ENCODE results near the gene FRMD3.

FRMD3 gene

DNA sequence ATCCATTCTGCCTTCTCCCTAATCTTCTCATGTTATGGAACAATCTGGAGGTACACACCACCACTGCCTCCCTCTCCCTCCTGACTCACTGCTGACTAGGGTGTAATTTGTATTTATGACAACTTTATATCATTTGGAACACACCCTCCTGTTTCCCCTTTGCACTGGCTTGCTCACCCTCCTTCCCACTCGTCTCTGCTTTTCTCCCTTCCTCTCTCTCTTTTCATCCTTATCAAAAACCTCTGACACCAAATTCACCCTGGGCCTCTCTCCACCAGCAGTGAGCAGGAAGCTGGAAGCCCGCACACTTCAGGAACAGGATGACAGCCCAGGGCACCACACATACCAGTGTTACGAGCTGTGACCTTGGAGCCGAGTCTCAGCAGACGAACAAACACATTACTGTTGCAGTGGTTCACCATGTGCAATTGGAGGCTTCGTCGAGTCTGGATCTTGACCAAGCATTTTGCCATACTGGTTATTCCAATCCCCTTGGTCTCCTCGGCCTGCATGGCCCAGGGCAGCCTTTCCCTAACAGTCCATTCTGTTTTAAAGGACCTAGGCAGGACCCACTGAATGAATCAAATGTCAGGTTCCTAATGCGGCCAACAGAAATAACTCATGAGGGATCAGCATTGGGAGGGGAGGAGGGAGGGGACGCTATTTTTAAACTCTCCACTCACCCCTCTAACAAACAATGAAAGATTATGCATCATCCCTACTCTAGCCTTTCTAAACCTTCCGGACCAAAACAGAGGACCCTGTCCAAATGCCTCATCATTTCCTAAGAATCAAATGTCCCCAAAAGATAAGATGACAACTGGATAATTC lies 271.3 kb downstream of the FRMD3 start:
- no peaks in the 10 kb centered on the region for H3K36me3 ChIP-seq (ENCODE audit: control insufficient read depth, insufficient read depth, low read length)
- DNase-seq, result no peak
- H3K27ac ChIP-seq (ENCODE audit: insufficient read depth, low read length, poor library complexity, severe bottlenecking), result no peak overlapping the region
- no peaks in the 10 kb centered on the region for H3K9me3 ChIP-seq (ENCODE audit: control insufficient read depth, low read length)
- no peaks in the 10 kb centered on the region for H3K4me1 ChIP-seq (ENCODE audit: control insufficient read depth, insufficient read depth, low read length, poor library complexity, severe bottlenecking)
- no peaks in the 10 kb centered on the region for H3K27me3 ChIP-seq (replicated peaks; ENCODE audit: control insufficient read depth, insufficient read depth, low read length, poor library complexity, severe bottlenecking)
- no peak overlapping the region for H3K4me3 ChIP-seq (ENCODE audit: insufficient read depth, low read depth, low read length, poor library complexity, severe bottlenecking)

DNA sequence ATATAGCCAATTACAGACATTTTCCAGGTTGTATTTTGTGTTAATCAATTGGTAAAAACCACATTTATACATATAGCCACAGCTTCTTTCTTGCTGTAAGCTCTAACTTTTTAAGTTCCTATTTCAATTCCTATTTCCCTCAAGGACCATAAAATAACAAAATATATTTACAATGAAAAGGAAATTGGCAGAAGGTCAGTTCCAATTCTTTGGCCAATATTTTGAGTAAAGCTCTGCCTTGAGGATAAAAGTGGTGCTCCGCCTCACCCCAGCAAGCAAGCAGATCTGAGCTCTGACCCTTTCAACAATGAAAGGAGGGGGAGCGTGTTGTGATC lies 271.9 kb downstream of the FRMD3 start:
- no peaks in the 10 kb centered on the region for H3K27me3 ChIP-seq (replicated peaks; ENCODE audit: control insufficient read depth, insufficient read depth, low read length, poor library complexity, severe bottlenecking)
- H3K36me3 ChIP-seq (ENCODE audit: control insufficient read depth, insufficient read depth, low read length), result no peaks in the 10 kb centered on the region
- H3K27ac ChIP-seq (ENCODE audit: insufficient read depth, low read length, poor library complexity, severe bottlenecking), result no peak overlapping the region
- no peak for DNase-seq
- no peaks in the 10 kb centered on the region for H3K9me3 ChIP-seq (ENCODE audit: control insufficient read depth, low read length)
- no peak overlapping the region for H3K4me3 ChIP-seq (ENCODE audit: insufficient read depth, low read depth, low read length, poor library complexity, severe bottlenecking)
- no peaks in the 10 kb centered on the region for H3K4me1 ChIP-seq (ENCODE audit: control insufficient read depth, insufficient read depth, low read length, poor library complexity, severe bottlenecking)

DNA sequence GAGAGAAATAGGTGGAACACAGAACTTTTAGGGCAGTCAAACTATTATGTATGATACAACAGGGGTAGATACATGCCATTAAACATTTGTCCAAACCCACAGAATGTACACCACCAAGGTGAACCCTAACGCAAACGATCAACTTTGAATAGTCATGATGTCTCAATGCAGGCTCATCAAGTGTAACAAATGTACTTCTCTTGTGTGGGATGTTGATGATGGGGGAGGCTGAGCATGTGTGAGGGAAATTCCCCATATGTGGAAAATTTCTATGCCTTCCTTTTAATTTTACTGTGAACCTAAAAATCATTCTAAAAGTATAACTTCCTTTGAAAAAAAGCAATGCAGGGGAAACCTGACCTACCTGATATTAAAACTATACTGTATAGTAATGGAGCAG lies 273.9 kb downstream of the FRMD3 start:
- no peaks in the 10 kb centered on the region for H3K9me3 ChIP-seq (ENCODE audit: control insufficient read depth, low read length)
- H3K27me3 ChIP-seq (replicated peaks; ENCODE audit: control insufficient read depth, insufficient read depth, low read length, poor library complexity, severe bottlenecking), result no peaks in the 10 kb centered on the region
- H3K36me3 ChIP-seq (ENCODE audit: control insufficient read depth, insufficient read depth, low read length), result no peaks in the 10 kb centered on the region
- no peak for DNase-seq
- H3K4me1 ChIP-seq (ENCODE audit: control insufficient read depth, insufficient read depth, low read length, poor library complexity, severe bottlenecking), result no peaks in the 10 kb centered on the region
- no peak overlapping the region for H3K4me3 ChIP-seq (ENCODE audit: insufficient read depth, low read depth, low read length, poor library complexity, severe bottlenecking)
- H3K27ac ChIP-seq (ENCODE audit: insufficient read depth, low read length, poor library complexity, severe bottlenecking), result no peak overlapping the region

- no peaks in the 10 kb centered on the region for H3K36me3 ChIP-seq (ENCODE audit: control insufficient read depth, insufficient read depth, low read length)
These were observed 278.6 kb downstream of the FRMD3 start for GRCh38 chr9:83259558-83259957.

GRCh38 chr9:83257937-83258891 lies 280.0 kb downstream of the FRMD3 start:
- H3K27me3 ChIP-seq (replicated peaks; ENCODE audit: control insufficient read depth, insufficient read depth, low read length, poor library complexity, severe bottlenecking), result no peaks in the 10 kb centered on the region
- no peaks in the 10 kb centered on the region for H3K36me3 ChIP-seq (ENCODE audit: control insufficient read depth, insufficient read depth, low read length)
- DNase-seq, result no peak
- H3K9me3 ChIP-seq (ENCODE audit: control insufficient read depth, low read length), result no peaks in the 10 kb centered on the region
- H3K4me3 ChIP-seq (ENCODE audit: insufficient read depth, low read depth, low read length, poor library complexity, severe bottlenecking), result no peak overlapping the region
- no peaks in the 10 kb centered on the region for H3K4me1 ChIP-seq (ENCODE audit: control insufficient read depth, insufficient read depth, low read length, poor library complexity, severe bottlenecking)
- H3K27ac ChIP-seq (ENCODE audit: insufficient read depth, low read length, poor library complexity, severe bottlenecking), result no peak overlapping the region

More at GRCh38 chr9:83259558-83259957, 278.6 kb downstream of the FRMD3 start:
- Histone ChIP-seq H3K4me3 (ENCODE audit: insufficient read depth, low read depth, low read length, poor library complexity, severe bottlenecking) (no peak overlapping the region), H3K4me1 (ENCODE audit: control insufficient read depth, insufficient read depth, low read length, poor library complexity, severe bottlenecking) (no peaks in the 10 kb centered on the region), H3K27me3 (replicated peaks; ENCODE audit: control insufficient read depth, insufficient read depth, low read length, poor library complexity, severe bottlenecking) (no peaks in the 10 kb centered on the region), H3K9me3 (ENCODE audit: control insufficient read depth, low read length) (no peaks in the 10 kb centered on the region), H3K27ac (ENCODE audit: insufficient read depth, low read length, poor library complexity, severe bottlenecking) (no peak overlapping the region)
- no peak for DNase-seq

- Histone ChIP-seq H3K4me1 (ENCODE audit: control insufficient read depth, insufficient read depth, low read length, poor library complexity, severe bottlenecking) (no peaks in the 10 kb centered on the region), H3K9me3 (ENCODE audit: control insufficient read depth, low read length) (no peaks in the 10 kb centered on the region), H3K4me3 (ENCODE audit: insufficient read depth, low read depth, low read length, poor library complexity, severe bottlenecking) (no peak overlapping the region), H3K27ac (ENCODE audit: insufficient read depth, low read length, poor library complexity, severe bottlenecking) (no peak overlapping the region), H3K27me3 (replicated peaks; ENCODE audit: control insufficient read depth, insufficient read depth, low read length, poor library complexity, severe bottlenecking) (no peaks in the 10 kb centered on the region), H3K36me3 (ENCODE audit: control insufficient read depth, insufficient read depth, low read length) (no peaks in the 10 kb centered on the region)
- DNase-seq, result no peak
These were observed 290.5 kb downstream of the FRMD3 start for GRCh38 chr9:83247732-83248131.

GRCh38 chr9:83245979-83246659 lies 292.1 kb downstream of the FRMD3 start:
- Histone ChIP-seq H3K27me3 (replicated peaks; ENCODE audit: control insufficient read depth, insufficient read depth, low read length, poor library complexity, severe bottlenecking) (no peaks in the 10 kb centered on the region), H3K4me1 (ENCODE audit: control insufficient read depth, insufficient read depth, low read length, poor library complexity, severe bottlenecking) (no peaks in the 10 kb centered on the region), H3K9me3 (ENCODE audit: control insufficient read depth, low read length) (no peaks in the 10 kb centered on the region), H3K4me3 (ENCODE audit: insufficient read depth, low read depth, low read length, poor library complexity, severe bottlenecking) (no peak overlapping the region), H3K27ac (ENCODE audit: insufficient read depth, low read length, poor library complexity, severe bottlenecking) (no peak overlapping the region), H3K36me3 (ENCODE audit: control insufficient read depth, insufficient read depth, low read length) (no peaks in the 10 kb centered on the region)
- no peak for DNase-seq

- Histone ChIP-seq H3K4me1 (ENCODE audit: control insufficient read depth, insufficient read depth, low read length, poor library complexity, severe bottlenecking) (no peaks in the 10 kb centered on the region), H3K36me3 (ENCODE audit: control insufficient read depth, insufficient read depth, low read length) (no peaks in the 10 kb centered on the region), H3K9me3 (ENCODE audit: control insufficient read depth, low read length) (no peaks in the 10 kb centered on the region), H3K4me3 (ENCODE audit: insufficient read depth, low read depth, low read length, poor library complexity, severe bottlenecking) (no peak overlapping the region), H3K27me3 (replicated peaks; ENCODE audit: control insufficient read depth, insufficient read depth, low read length, poor library complexity, severe bottlenecking) (no peaks in the 10 kb centered on the region), H3K27ac (ENCODE audit: insufficient read depth, low read length, poor library complexity, severe bottlenecking) (no peak overlapping the region)
- DNase-seq, result no peak
These were observed 296.1 kb downstream of the FRMD3 start for GRCh38 chr9:83242066-83242465.

GRCh38 chr9:83240671-83241070 lies 297.5 kb downstream of the FRMD3 start:
- Histone ChIP-seq H3K27me3 (replicated peaks; ENCODE audit: control insufficient read depth, insufficient read depth, low read length, poor library complexity, severe bottlenecking) (no peaks in the 10 kb centered on the region), H3K27ac (ENCODE audit: insufficient read depth, low read length, poor library complexity, severe bottlenecking) (no peak overlapping the region), H3K4me3 (ENCODE audit: insufficient read depth, low read depth, low read length, poor library complexity, severe bottlenecking) (no peak overlapping the region), H3K9me3 (ENCODE audit: control insufficient read depth, low read length) (no peaks in the 10 kb centered on the region), H3K36me3 (ENCODE audit: control insufficient read depth, insufficient read depth, low read length) (no peaks in the 10 kb centered on the region), H3K4me1 (ENCODE audit: control insufficient read depth, insufficient read depth, low read length, poor library complexity, severe bottlenecking) (no peaks in the 10 kb centered on the region)
- no peak for DNase-seq
